ENCODE data around the gene PRKCE.
"Not testable (repeated sequence)": the region's sequence is repeated elsewhere in the genome, so short reads cannot be mapped to it uniquely, and the experiment has no call there.

PRKCE gene

GRCh38 chr2:45670646-45671045, 19.2 kb downstream of the PRKCE start:
- no peak for DNase-seq

- no peak for DNase-seq
These were observed 20.7 kb downstream of the PRKCE start for GRCh38 chr2:45672138-45672537.

GRCh38 chr2:45674035-45674816, 22.8 kb downstream of the PRKCE start:
- no peak for DNase-seq

- DNase-seq = peak; percentile 90
These were observed 23.9 kb downstream of the PRKCE start for GRCh38 chr2:45675263-45675812.

GRCh38 chr2:45676088-45676487, 24.6 kb downstream of the PRKCE start:
- DNase-seq = no peak

- DNase-seq = no peak
These were observed 27.4 kb downstream of the PRKCE start for GRCh38 chr2:45678791-45679348.

GRCh38 chr2:45680351-45680967, 29.0 kb downstream of the PRKCE start:
- no peak for DNase-seq

GRCh38 chr2:45681675-45682074, 30.2 kb downstream of the PRKCE start:
- no peak for DNase-seq

GRCh38 chr2:45683292-45683691, 31.8 kb downstream of the PRKCE start:
- no peak for DNase-seq

- peak; percentile 84 for DNase-seq
These were observed 33.3 kb downstream of the PRKCE start for GRCh38 chr2:45684756-45685155.

GRCh38 chr2:45685260-45685659, 33.8 kb downstream of the PRKCE start:
- no peak for DNase-seq

GRCh38 chr2:45687964-45688363, 36.5 kb downstream of the PRKCE start:
- no peak for DNase-seq

GRCh38 chr2:45688479-45689298, 37.2 kb downstream of the PRKCE start:
- DNase-seq = no peak

GRCh38 chr2:45690231-45690630, 38.8 kb downstream of the PRKCE start:
- DNase-seq = no peak

GRCh38 chr2:45691171-45691999, 39.9 kb downstream of the PRKCE start:
- no peak for DNase-seq

GRCh38 chr2:45692566-45692965, 41.1 kb downstream of the PRKCE start:
- DNase-seq = no peak

- not testable (repeated sequence) for DNase-seq
These were observed 44.1 kb downstream of the PRKCE start for GRCh38 chr2:45695480-45696007.

- DNase-seq = no peak
These were observed 45.2 kb downstream of the PRKCE start for GRCh38 chr2:45696708-45697107.

GRCh38 chr2:45697190-45697589, 45.7 kb downstream of the PRKCE start:
- no peak for DNase-seq

GRCh38 chr2:45698554-45698953, 47.1 kb downstream of the PRKCE start:
- no peak for DNase-seq

- no peak for DNase-seq
These were observed 47.7 kb downstream of the PRKCE start for GRCh38 chr2:45699032-45699658.

All from DMS79 treated with DMSO at 0.1 percent for 48 hours (cell line).